Suprapubic skin (tissue), 4 donors: Measurements from ENCODE around the gene KRI1. TPM values are rescaled to one million over a fixed set of nuclear protein-coding genes. Genes with fewer than 3 reads are reported as not detected.

Source experiments
- DNase-seq, 2 donors: peaks; one replicate each; pipeline ENCODE4 v3.0.0-alpha.2; 2019; ENCODE audit warnings: low spot score in 2 of 2
- H3K27ac ChIP-seq: fragments of 200-600 bp; sonication (generic); one replicate; pipeline ENCODE4 v1.5.1; 2019
- H3K27me3 ChIP-seq: fragments of 200-600 bp; sonication (generic); one replicate; pipeline ENCODE4 v1.5.1; 2019
- H3K36me3 ChIP-seq: fragments of 200-600 bp; sonication (generic); one replicate; pipeline ENCODE4 v1.5.1; 2019
- H3K4me1 ChIP-seq: fragments of 200-600 bp; sonication (generic); one replicate; pipeline ENCODE4 v1.5.1; 2019
- H3K4me3 ChIP-seq: fragments of 200-600 bp; sonication (generic); one replicate; pipeline ENCODE4 v1.5.1; 2019; ENCODE audit warnings: mild to moderate bottlenecking
- H3K9me3 ChIP-seq: fragments of 200-600 bp; sonication (generic); one replicate; pipeline ENCODE4 v1.5.1; 2019
- EP300 ChIP-seq: sonication (generic); formaldehyde crosslinking; IDR thresholded peaks from one replicate; pipeline ENCODE4 v1.6.1; 2017; ENCODE audit warnings: antibody characterized with exemption
- POLR2A ChIP-seq, 2 donors: fragments of 450-650 bp; IDR thresholded peaks; one replicate each; pipeline ENCODE4 v1.6.1; 2017; ENCODE audit warnings: antibody characterized with exemption in 2 of 2, mild to moderate bottlenecking in 2 of 2, moderate library complexity in 2 of 2
- POLR2AphosphoS5 ChIP-seq, 3 donors: sonication (generic); formaldehyde crosslinking; IDR thresholded peaks; one replicate each; pipeline ENCODE4 v1.6.1; 2017; ENCODE audit warnings: antibody characterized with exemption in 3 of 3
- WGBS: methylation state at CpG from one replicate; pipeline ENCODE4 v1.1.5; 2018; 5-methylcytosine and 5-hydroxymethylcytosine counted together
- total RNA-seq, 4 donors: library from RNA; depleted of rRNA; stranded (reverse); fragments of >200 nt; gene quantifications; one replicate each; pipeline ENCODE4 v1.1.0, GENCODE V29; 2016
- TF ChIP-seq, protein P1 (sequence below), 2 donors: fragments of 200-600 bp in 1 of 2; fragments of 450-650 bp in 1 of 2; sonication (generic) in 1 of 2; IDR thresholded peaks; one replicate each; pipeline ENCODE4 v1.5.1; 2016 to 2019; ENCODE audit warnings: antibody characterized with exemption in 2 of 2, mild to moderate bottlenecking in 1 of 2, moderate library complexity in 1 of 2

The KRI1 gene
- total RNA-seq, 4 donors from 2014 or later: 19.1 to 46.9 (median 24.5) TPM

DNA sequence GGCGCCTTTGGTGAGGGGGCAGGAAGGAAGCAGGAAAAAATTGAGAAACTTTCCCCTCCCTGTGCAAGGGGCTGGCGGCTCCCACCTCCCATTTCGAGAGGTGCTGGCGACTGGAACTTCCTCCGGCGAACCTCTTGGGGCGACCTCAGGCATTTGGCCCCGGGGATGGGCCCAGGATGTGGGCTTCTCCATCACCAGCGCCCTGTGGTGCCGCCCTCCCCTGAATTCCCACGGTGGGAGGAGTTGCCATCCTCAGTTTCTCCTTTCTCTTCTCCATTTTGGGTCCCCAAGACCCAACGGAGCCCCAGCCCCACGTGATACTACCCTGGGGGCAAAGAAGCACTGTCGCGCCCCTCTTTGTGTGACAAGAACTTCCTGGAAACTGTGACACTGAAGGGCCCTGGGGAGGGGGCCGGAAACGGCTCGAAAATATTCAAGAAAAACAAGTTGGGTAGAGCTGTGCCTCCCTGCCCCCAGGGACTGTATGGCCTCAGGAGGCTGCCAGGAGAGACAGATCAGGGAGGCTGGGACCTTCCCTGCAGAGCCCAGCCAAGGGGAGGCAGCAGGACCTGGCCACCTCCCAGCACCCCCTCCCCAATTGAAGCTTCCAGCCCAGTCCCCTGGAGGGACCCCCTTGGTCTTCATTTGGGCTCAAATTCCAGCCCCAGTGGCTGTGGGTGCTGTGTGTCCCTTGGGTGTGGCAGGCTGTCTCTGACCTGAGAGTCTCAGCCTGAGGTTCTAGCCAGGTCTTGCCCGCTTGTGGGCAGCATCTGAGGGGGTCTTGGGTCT, 37.5 kb upstream of the KRI1 start:
- H3K4me1 ChIP-seq: peaks cover 31% of the 10 kb centered on the region
- H3K27me3 ChIP-seq: no peaks in the 10 kb centered on the region
- 5% methylated on average over 15 of the region's 19 CpGs for WGBS
- no peaks in the 10 kb centered on the region for H3K9me3 ChIP-seq
- H3K36me3 ChIP-seq: no peaks in the 10 kb centered on the region
- H3K27ac ChIP-seq: peak overlapping the region; percentile 81
- peak overlapping the region; percentile 69 for H3K4me3 ChIP-seq
- peak; percentile 81 for DNase-seq
- TF ChIP-seq POLR2A (IDR thresholded peaks at IDR 0.05) (no peak), POLR2AphosphoS5 (IDR thresholded peaks at IDR 0.05) (no peak), EP300 (no peak)
- TF ChIP-seq, protein P1, sequence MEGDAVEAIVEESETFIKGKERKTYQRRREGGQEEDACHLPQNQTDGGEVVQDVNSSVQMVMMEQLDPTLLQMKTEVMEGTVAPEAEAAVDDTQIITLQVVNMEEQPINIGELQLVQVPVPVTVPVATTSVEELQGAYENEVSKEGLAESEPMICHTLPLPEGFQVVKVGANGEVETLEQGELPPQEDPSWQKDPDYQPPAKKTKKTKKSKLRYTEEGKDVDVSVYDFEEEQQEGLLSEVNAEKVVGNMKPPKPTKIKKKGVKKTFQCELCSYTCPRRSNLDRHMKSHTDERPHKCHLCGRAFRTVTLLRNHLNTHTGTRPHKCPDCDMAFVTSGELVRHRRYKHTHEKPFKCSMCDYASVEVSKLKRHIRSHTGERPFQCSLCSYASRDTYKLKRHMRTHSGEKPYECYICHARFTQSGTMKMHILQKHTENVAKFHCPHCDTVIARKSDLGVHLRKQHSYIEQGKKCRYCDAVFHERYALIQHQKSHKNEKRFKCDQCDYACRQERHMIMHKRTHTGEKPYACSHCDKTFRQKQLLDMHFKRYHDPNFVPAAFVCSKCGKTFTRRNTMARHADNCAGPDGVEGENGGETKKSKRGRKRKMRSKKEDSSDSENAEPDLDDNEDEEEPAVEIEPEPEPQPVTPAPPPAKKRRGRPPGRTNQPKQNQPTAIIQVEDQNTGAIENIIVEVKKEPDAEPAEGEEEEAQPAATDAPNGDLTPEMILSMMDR (IDR thresholded peaks at IDR 0.05): no peak

DNA sequence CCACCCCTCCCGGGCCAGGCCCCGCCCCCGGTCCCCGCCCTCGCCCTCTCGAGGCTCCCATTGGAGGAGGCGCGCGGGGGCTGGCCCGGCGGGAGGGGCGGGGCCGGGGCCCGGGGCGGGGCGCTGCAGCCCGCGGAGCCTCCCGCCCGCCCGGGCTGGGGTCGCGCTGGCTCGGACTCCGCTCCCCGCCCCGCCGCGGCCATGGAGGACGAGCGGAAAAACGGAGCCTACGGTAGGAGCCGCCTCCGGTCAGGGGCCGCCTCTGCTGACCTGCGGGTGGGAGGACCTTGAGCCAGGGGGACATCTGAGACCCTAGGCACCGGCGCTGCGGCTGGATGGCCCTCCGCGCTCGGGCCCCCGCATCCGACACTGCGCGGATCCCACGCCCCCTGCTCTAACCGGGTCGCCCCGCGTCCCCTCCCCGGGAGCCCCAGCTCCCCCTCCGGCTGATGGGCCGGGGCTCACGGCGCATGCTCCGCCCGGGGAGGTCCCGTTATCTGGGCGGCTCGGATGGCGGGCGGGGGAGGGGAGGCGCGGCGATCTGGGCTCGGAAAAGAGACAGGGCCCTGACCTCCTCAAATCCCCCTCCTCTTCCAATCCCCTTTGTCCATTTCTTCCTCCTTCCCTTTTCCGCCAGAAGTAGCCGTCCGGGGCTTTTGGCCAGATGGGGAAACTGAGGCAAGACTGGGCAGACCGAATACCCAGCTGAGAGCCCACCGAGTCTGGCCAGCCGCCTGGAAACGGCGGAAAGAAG, 36.7 kb upstream of the KRI1 start:
- no peaks in the 10 kb centered on the region for H3K9me3 ChIP-seq
- peaks cover 31% of the 10 kb centered on the region for H3K4me1 ChIP-seq
- H3K27ac ChIP-seq: peak overlapping the region; percentile 81
- peak overlapping the region; percentile 69 for H3K4me3 ChIP-seq
- no peaks in the 10 kb centered on the region for H3K36me3 ChIP-seq
- peak; percentile 89 to 92 for DNase-seq
- no peaks in the 10 kb centered on the region for H3K27me3 ChIP-seq
- WGBS: 0% methylated on average over 10 of the region's 76 CpGs
- TF ChIP-seq, protein P1 (IDR thresholded peaks at IDR 0.05): no peak
- TF ChIP-seq EP300 (no peak), POLR2A (IDR thresholded peaks at IDR 0.05) (peak in 1 of 2 donors; percentile 27), POLR2AphosphoS5 (IDR thresholded peaks at IDR 0.05) (no peak)

DNA sequence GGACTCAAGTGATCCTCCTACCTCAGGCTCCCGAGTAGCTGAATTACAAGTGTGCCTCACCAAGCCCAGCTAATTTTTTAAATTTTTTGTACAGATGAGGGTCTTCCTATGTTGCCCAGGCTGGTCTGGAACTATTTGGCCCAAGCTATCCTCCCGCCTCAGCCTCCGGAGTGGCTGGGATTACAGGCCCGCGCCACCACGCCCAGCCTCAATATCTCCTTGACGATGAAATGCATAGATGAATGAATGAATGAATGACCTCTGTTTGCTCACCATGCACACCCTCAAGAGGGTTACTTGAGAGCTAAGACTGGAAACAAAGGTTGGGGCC, 36.2 kb upstream of the KRI1 start:
- no peaks in the 10 kb centered on the region for H3K27me3 ChIP-seq
- H3K4me1 ChIP-seq: peaks cover 31% of the 10 kb centered on the region
- H3K36me3 ChIP-seq: no peaks in the 10 kb centered on the region
- peak overlapping the region; percentile 69 for H3K4me3 ChIP-seq
- no peak for TF ChIP-seq EP300
- TF ChIP-seq POLR2AphosphoS5 (IDR thresholded peaks at IDR 0.05): no peak
- no peak for TF ChIP-seq POLR2A (IDR thresholded peaks at IDR 0.05)
- TF ChIP-seq, protein P1 (IDR thresholded peaks at IDR 0.05): no peak
- no peak for DNase-seq
- no peak overlapping the region for H3K27ac ChIP-seq
- H3K9me3 ChIP-seq: no peaks in the 10 kb centered on the region
- WGBS: 26% methylated on average over 7 of the region's 7 CpGs

DNA sequence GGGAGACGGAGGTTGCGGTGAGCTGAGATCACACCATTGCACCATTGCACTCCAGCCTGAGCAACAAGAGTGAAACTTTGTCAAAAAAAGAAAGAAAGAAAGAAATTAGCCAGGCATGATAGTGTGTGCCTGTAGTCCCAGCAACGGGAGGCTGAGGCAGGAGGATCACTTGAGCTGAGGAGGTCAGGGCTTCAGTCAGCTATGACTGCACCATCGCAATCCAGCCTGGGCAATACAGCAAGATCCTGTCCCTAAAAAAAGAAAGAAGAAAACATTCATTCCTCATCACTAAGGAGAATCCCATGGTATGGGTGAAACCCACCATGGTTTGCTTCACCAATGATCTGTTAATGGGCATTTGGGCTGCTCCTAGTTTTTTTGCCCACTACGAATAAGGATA, 34.3 kb upstream of the KRI1 start:
- no peaks in the 10 kb centered on the region for H3K9me3 ChIP-seq
- no peak overlapping the region for H3K27ac ChIP-seq
- no peaks in the 10 kb centered on the region for H3K36me3 ChIP-seq
- WGBS: 94% methylated on average over 5 of the region's 5 CpGs
- no peaks in the 10 kb centered on the region for H3K27me3 ChIP-seq
- H3K4me1 ChIP-seq: peaks cover 37% of the 10 kb centered on the region
- H3K4me3 ChIP-seq: no peak overlapping the region
- TF ChIP-seq POLR2A (IDR thresholded peaks at IDR 0.05) (no peak), EP300 (no peak), POLR2AphosphoS5 (IDR thresholded peaks at IDR 0.05) (no peak)
- TF ChIP-seq, protein P1 (IDR thresholded peaks at IDR 0.05): no peak
- DNase-seq: no peak
